ENCODE results near the gene MSLN.

The MSLN gene

DNA sequence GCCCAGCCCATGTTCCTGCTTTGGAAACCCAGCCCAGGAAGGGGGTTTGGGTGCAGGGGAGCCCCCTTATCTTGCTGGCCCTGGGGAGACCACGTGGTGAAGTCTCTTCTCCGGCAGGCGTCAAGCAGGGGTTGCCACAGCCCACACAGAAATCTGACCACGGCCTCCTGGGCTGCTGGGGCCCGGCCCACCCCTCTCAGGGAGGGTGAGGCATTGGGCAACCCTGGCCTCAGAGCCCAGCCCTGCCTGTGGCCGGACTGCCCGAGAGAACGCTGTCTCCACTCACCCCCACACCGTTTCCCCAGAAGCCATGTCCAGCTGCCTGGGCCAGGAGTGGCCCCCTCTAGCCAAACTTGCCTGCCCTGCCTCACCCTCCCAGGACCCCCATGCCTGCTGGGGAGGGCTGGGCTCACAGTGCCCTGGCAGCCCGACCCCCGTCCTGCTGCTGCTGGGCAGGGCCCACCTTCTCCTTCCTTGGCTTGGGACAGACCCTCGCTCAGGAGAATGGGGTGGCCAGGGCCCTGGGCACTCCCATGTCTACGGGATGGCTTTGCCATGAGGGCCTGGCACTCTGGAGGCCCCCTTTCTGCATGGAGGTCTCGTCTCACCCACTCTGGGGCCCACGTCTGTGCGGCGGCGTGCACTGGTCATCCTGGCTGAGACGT is 20.9 kb downstream of the MSLN start:
- Histone ChIP-seq H3K4me2 (ENCODE audit: low read depth, low read length, poor library complexity, severe bottlenecking) (no peak overlapping the region), H3K4me1 (ENCODE audit: insufficient read depth, low read length, poor library complexity, severe bottlenecking) (no peaks in the 10 kb centered on the region), H3K9me3 (ENCODE audit: insufficient read depth, low read depth, low read length) (no peaks in the 10 kb centered on the region), H3K9ac (ENCODE audit: low read depth, low read length, poor library complexity, severe bottlenecking) (no peak overlapping the region), H3K79me2 (ENCODE audit: insufficient read depth, low read length) (peaks cover under 1% of the 10 kb centered on the region; the same call in 1 of the 2 replicates), H3K27me3 (ENCODE audit: insufficient read depth, low read length, poor library complexity, severe bottlenecking) (no peaks in the 10 kb centered on the region), H2AFZ (ENCODE audit: low read length) (no peak overlapping the region), H4K20me1 (ENCODE audit: insufficient read depth, low read length, poor library complexity, severe bottlenecking) (no peaks in the 10 kb centered on the region), H3K4me3 (ENCODE audit: low read length, poor library complexity, severe bottlenecking) (no peak overlapping the region), H3K9me2 (replicated peaks; ENCODE audit: low read depth, low read length) (no peaks in the 10 kb centered on the region), H3F3A (ENCODE audit: low read depth) (no peaks in the 10 kb centered on the region), H3K36me3 (ENCODE audit: insufficient read depth, low read length) (no peaks in the 10 kb centered on the region)
- no peak for TF ChIP-seq CTCF (conservative IDR thresholded peaks at IDR 0.05; ENCODE audit: low read length)
- no peak for TF ChIP-seq EZH2phosphoT487 (IDR thresholded peaks at IDR 0.05; ENCODE audit: borderline replicate concordance)

GRCh38 chr16:782258-782657 is 21.7 kb downstream of the MSLN start:
- no peaks in the 10 kb centered on the region for H3K36me3 ChIP-seq (ENCODE audit: insufficient read depth, low read length)
- H3K4me2 ChIP-seq (ENCODE audit: low read depth, low read length, poor library complexity, severe bottlenecking), result no peak overlapping the region
- no peaks in the 10 kb centered on the region for H4K20me1 ChIP-seq (ENCODE audit: insufficient read depth, low read length, poor library complexity, severe bottlenecking)
- peaks cover 9% of the 10 kb centered on the region; the same call in 1 of the 2 replicates for H3K79me2 ChIP-seq (ENCODE audit: insufficient read depth, low read length)
- no peaks in the 10 kb centered on the region for H3K9me2 ChIP-seq (replicated peaks; ENCODE audit: low read depth, low read length)
- no peak overlapping the region for H2AFZ ChIP-seq (ENCODE audit: low read length)
- no peak overlapping the region for H3K4me3 ChIP-seq (ENCODE audit: low read length, poor library complexity, severe bottlenecking)
- H3K4me1 ChIP-seq (ENCODE audit: insufficient read depth, low read length, poor library complexity, severe bottlenecking), result no peaks in the 10 kb centered on the region
- no peaks in the 10 kb centered on the region for H3F3A ChIP-seq (ENCODE audit: low read depth)
- TF ChIP-seq EZH2phosphoT487 (IDR thresholded peaks at IDR 0.05; ENCODE audit: borderline replicate concordance) (no peak), CTCF (conservative IDR thresholded peaks at IDR 0.05; ENCODE audit: low read length) (no peak)
- H3K27me3 ChIP-seq (ENCODE audit: insufficient read depth, low read length, poor library complexity, severe bottlenecking), result no peaks in the 10 kb centered on the region
- no peaks in the 10 kb centered on the region for H3K9me3 ChIP-seq (ENCODE audit: insufficient read depth, low read depth, low read length)
- no peak overlapping the region for H3K9ac ChIP-seq (ENCODE audit: low read depth, low read length, poor library complexity, severe bottlenecking)

GRCh38 chr16:782766-783403 is 22.4 kb downstream of the MSLN start:
- no peaks in the 10 kb centered on the region for H3F3A ChIP-seq (ENCODE audit: low read depth)
- H3K4me3 ChIP-seq (ENCODE audit: low read length, poor library complexity, severe bottlenecking), result no peak overlapping the region
- no peaks in the 10 kb centered on the region for H3K27me3 ChIP-seq (ENCODE audit: insufficient read depth, low read length, poor library complexity, severe bottlenecking)
- no peak for TF ChIP-seq CTCF (conservative IDR thresholded peaks at IDR 0.05; ENCODE audit: low read length)
- no peaks in the 10 kb centered on the region for H4K20me1 ChIP-seq (ENCODE audit: insufficient read depth, low read length, poor library complexity, severe bottlenecking)
- H3K9me2 ChIP-seq (replicated peaks; ENCODE audit: low read depth, low read length), result no peaks in the 10 kb centered on the region
- no peaks in the 10 kb centered on the region for H3K36me3 ChIP-seq (ENCODE audit: insufficient read depth, low read length)
- H3K9me3 ChIP-seq (ENCODE audit: insufficient read depth, low read depth, low read length), result no peaks in the 10 kb centered on the region
- peaks cover 15% of the 10 kb centered on the region; the same call in 1 of the 2 replicates for H3K79me2 ChIP-seq (ENCODE audit: insufficient read depth, low read length)
- no peak overlapping the region for H3K4me2 ChIP-seq (ENCODE audit: low read depth, low read length, poor library complexity, severe bottlenecking)
- no peaks in the 10 kb centered on the region for H3K4me1 ChIP-seq (ENCODE audit: insufficient read depth, low read length, poor library complexity, severe bottlenecking)
- H3K9ac ChIP-seq (ENCODE audit: low read depth, low read length, poor library complexity, severe bottlenecking), result no peak overlapping the region
- H2AFZ ChIP-seq (ENCODE audit: low read length), result no peak overlapping the region

Data from Loucy (cell line).